Hematopoietic multipotent progenitor cell (in vitro differentiated cells): ENCODE data around the gene ZNF30. TPM values are rescaled to one million over a fixed set of nuclear protein-coding genes. Genes with fewer than 3 reads are reported as not detected.
"Not testable (repeated sequence)": the region's sequence is repeated elsewhere in the genome, so short reads cannot be mapped to it uniquely, and the experiment has no call there.

Source experiments
- DNase-seq, 3 donors: peaks; one replicate each; pipeline ENCODE4 v3.0.0-alpha.2; 2011 to 2015; ENCODE audit warnings: low read depth in 2 of 3, low spot score in 2 of 3
- total RNA-seq: library from RNA; depleted of rRNA; stranded (reverse); fragments of >200 nt; gene quantifications from one replicate; pipeline ENCODE4 v1.2.3, GENCODE V29; 2012

The ZNF30 gene
- total RNA-seq, 1 donor: 1.6 TPM

- DNase-seq: no peak
Observed at GRCh38 chr19:34960103-34960805, 33.6 kb downstream of the ZNF30 start.

GRCh38 chr19:34960940-34961679 lies 34.4 kb downstream of the ZNF30 start:
- DNase-seq: no peak

GRCh38 chr19:34961775-34962686 lies 35.3 kb downstream of the ZNF30 start:
- DNase-seq: peak in 2 of 3 donors; percentile 88 to 95

GRCh38 chr19:34962687-34963572 lies 36.2 kb downstream of the ZNF30 start:
- DNase-seq: no peak

- peak in 2 of 3 donors; percentile 56 to 58 for DNase-seq
Observed at GRCh38 chr19:34963573-34964406, 37.1 kb downstream of the ZNF30 start, which contains the start of gene ZNF792. ZNF792 (minus strand) TSS chr19:34964229; CDS start chr19:34963662, 567 bp downstream.

- no peak for DNase-seq
Observed at GRCh38 chr19:34964598-34964997, 37.9 kb downstream of the ZNF30 start.

- not testable (repeated sequence) for DNase-seq
Observed at GRCh38 chr19:34965505-34965904, 38.8 kb downstream of the ZNF30 start.

- DNase-seq: no peak
Observed at GRCh38 chr19:34967551-34967950, 40.8 kb downstream of the ZNF30 start.

- DNase-seq: no peak
Observed at GRCh38 chr19:34969721-34970120, 43.0 kb downstream of the ZNF30 start.

GRCh38 chr19:34970185-34970780 lies 43.6 kb downstream of the ZNF30 start:
- not testable (repeated sequence) for DNase-seq

GRCh38 chr19:34972163-34972705 lies 45.5 kb downstream of the ZNF30 start:
- DNase-seq: no peak

GRCh38 chr19:34974646-34975045 lies 47.9 kb downstream of the ZNF30 start:
- DNase-seq: no peak

- DNase-seq: no peak
Observed at GRCh38 chr19:34975056-34975455, 48.4 kb downstream of the ZNF30 start.

GRCh38 chr19:34976611-34977010 lies 49.9 kb downstream of the ZNF30 start:
- no peak for DNase-seq

- no peak for DNase-seq
Observed at GRCh38 chr19:34979819-34980640, 53.3 kb downstream of the ZNF30 start.

GRCh38 chr19:34982275-34982674 lies 55.6 kb downstream of the ZNF30 start:
- no peak for DNase-seq

- no peak for DNase-seq
Observed at GRCh38 chr19:34983786-34984185, 57.1 kb downstream of the ZNF30 start.

- no peak for DNase-seq
Observed at GRCh38 chr19:34984287-34984686, 57.6 kb downstream of the ZNF30 start.
